Panc1 (cell line): ENCODE measurements around the gene MTUS2.

Experiments used
- CTCF ChIP-seq: fragments of 450-650 bp; IDR thresholded peaks from 2 replicates; pipeline ENCODE4 v1.5.1; 2017; ENCODE audit warnings: mild to moderate bottlenecking
- POLR2AphosphoS5 ChIP-seq: IDR thresholded peaks from 2 replicates; pipeline ENCODE4 v1.6.1; 2012; ENCODE audit warnings: mild to moderate bottlenecking, low read depth, low read length, moderate library complexity
- REST ChIP-seq, 2 experiments: IDR thresholded peaks; 2 replicates each; pipeline ENCODE4 v1.6.1; 2011 to 2012; ENCODE audit warnings: low read depth in 2 of 2, control low read depth in 1 of 2, low read length in 1 of 2, mild to moderate bottlenecking in 1 of 2, moderate library complexity in 1 of 2; ENCODE audit not compliant: insufficient read depth in 1 of 2
- SIN3A ChIP-seq: IDR thresholded peaks from 2 replicates; pipeline ENCODE4 v1.6.1; 2012; ENCODE audit warnings: low read depth, mild to moderate bottlenecking, low read length, moderate library complexity, borderline replicate concordance; ENCODE audit not compliant: insufficient read depth

- TF ChIP-seq SIN3A (no peak), CTCF (no peak), POLR2AphosphoS5 (no peak), REST (IDR thresholded peaks at IDR 0.05; ENCODE audit: insufficient read depth in 1 of 2, low read depth in 2 of 2, low read length in 1 of 2) (no peak)
Observed at GRCh38 chr13:29361716-29362115, 541.6 kb downstream of the MTUS2 start.
